ENCODE data around the gene LRP6. TPM values are rescaled to one million over a fixed set of nuclear protein-coding genes. Genes with fewer than 3 reads are reported as not detected.
"Not testable (repeated sequence)": the region's sequence is repeated elsewhere in the genome, so short reads cannot be mapped to it uniquely, and the experiment has no call there.

Gene LRP6
- total and polyA plus RNA-seq, 9 donors: 11.9 to 46.5 (median 40.8) TPM

DNA sequence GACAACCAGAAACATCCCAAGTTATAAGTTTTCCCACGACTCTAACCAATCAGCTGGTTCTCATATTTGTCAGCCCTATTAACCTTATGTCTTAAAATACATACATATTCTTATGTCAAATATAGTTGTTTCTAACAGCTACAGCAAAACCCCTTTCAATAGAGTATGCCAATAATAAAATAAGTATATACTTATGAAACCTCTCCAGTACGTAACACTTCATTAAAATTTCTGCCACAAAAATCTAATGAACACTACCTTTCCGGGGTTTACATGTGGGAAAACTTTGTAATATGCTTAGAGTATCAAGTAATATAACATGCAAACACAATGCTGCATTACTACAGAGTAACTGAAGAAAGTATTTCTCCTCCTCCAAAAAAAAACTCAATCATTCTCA lies 1.8 kb downstream of the LRP6 start:
- H3K36me3 ChIP-seq: no peaks in the 10 kb centered on the region
- H3K4me3 ChIP-seq: peak overlapping the region; percentile 68
- no peaks in the 10 kb centered on the region for H3K27me3 ChIP-seq
- peaks cover 7% of the 10 kb centered on the region for H3K4me1 ChIP-seq (ENCODE audit: insufficient read depth)
- DNase-seq: no peak
- TF ChIP-seq EP300 (IDR thresholded peaks at IDR 0.05) (no peak), POLR2A (IDR thresholded peaks at IDR 0.05) (no peak)
- TF ChIP-seq, protein P1, sequence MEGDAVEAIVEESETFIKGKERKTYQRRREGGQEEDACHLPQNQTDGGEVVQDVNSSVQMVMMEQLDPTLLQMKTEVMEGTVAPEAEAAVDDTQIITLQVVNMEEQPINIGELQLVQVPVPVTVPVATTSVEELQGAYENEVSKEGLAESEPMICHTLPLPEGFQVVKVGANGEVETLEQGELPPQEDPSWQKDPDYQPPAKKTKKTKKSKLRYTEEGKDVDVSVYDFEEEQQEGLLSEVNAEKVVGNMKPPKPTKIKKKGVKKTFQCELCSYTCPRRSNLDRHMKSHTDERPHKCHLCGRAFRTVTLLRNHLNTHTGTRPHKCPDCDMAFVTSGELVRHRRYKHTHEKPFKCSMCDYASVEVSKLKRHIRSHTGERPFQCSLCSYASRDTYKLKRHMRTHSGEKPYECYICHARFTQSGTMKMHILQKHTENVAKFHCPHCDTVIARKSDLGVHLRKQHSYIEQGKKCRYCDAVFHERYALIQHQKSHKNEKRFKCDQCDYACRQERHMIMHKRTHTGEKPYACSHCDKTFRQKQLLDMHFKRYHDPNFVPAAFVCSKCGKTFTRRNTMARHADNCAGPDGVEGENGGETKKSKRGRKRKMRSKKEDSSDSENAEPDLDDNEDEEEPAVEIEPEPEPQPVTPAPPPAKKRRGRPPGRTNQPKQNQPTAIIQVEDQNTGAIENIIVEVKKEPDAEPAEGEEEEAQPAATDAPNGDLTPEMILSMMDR (IDR thresholded peaks at IDR 0.05): no peak
- H3K9me3 ChIP-seq: no peaks in the 10 kb centered on the region
- intact Hi-C loops (cut with DNase I): loop anchor here in 1 of 4 donors (5.0 kb wide), 1 partner anchor 52 kb away; no protein-coding TSS in a partner anchor
- peak overlapping the region in 1 of 2 donors; percentile 100 for H3K27ac ChIP-seq
- WGBS, 3 donors: 15 to 19% (median 17%) methylated on average over 3 of the region's 3 CpGs

DNA sequence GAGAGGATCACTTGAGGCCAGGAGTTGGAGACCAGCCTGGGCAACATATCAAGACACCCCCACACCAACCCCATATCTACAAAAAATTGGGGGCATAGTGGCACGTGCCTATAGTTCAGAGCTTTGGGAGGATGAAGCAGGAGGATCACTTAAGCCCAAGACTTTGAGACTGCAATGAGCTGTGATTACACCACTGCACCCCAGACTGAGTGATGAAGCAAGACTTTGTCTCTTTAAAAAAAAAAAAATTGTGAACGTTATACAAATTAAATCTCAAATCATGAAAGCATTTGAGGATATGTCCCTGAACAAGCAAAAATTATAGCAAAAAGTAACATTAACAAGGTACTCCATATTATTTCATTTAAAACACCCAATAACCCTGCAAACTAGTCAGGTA lies 2.9 kb downstream of the LRP6 start:
- Histone ChIP-seq H3K36me3 (no peaks in the 10 kb centered on the region), H3K4me1 (ENCODE audit: insufficient read depth) (peaks cover 8% of the 10 kb centered on the region), H3K9me3 (no peaks in the 10 kb centered on the region), H3K4me3 (no peak overlapping the region), H3K27ac (no peak overlapping the region), H3K27me3 (no peaks in the 10 kb centered on the region)
- TF ChIP-seq EP300 (IDR thresholded peaks at IDR 0.05) (no peak), POLR2A (IDR thresholded peaks at IDR 0.05) (no peak)
- TF ChIP-seq, protein P1 (IDR thresholded peaks at IDR 0.05): no peak
- 30 to 46% (median 38%) methylated on average over 2 of the region's 2 CpGs for WGBS, 3 donors
- intact Hi-C loops (cut with DNase I): no loop called here
- no peak for DNase-seq

DNA sequence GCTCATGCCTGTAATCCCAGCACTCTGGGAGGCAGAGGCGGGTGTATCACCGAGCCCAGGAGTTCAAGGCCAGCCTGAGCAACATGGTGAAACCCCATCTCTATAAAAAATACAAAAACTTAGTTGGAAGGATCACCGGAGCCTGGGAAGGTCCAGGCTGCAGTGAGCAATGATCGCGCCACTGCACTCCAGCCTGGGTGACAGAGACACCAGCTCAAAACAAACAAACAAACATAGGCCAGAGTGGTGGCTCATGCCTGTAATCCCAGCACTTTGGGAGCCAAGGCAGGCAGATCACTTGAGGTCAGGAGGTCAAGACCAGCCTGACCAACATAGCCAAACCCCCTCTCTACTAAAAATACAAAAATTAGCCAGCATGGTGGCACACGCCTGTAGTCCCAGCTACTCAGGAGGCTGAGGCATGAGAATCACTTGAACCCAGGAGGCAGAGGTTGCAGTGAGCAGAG lies 10.5 kb downstream of the LRP6 start:
- H3K9me3 ChIP-seq; H3K27ac ChIP-seq; intact Hi-C loops (cut with DNase I); H3K4me3 ChIP-seq; H3K4me1 ChIP-seq (ENCODE audit: insufficient read depth); H3K27me3 ChIP-seq; H3K36me3 ChIP-seq: not testable (repeated sequence)
- DNase-seq: peak in 2 of 5 donors; percentile 23 to 44
- WGBS, 3 donors: 49 to 57% (median 50%) methylated on average over 6 of the region's 6 CpGs

- Histone ChIP-seq H3K27ac (no peak overlapping the region), H3K4me1 (ENCODE audit: insufficient read depth) (peaks cover 9% of the 10 kb centered on the region), H3K27me3 (no peaks in the 10 kb centered on the region), H3K9me3 (no peaks in the 10 kb centered on the region), H3K36me3 (no peaks in the 10 kb centered on the region), H3K4me3 (no peak overlapping the region)
- 68 to 76% (median 75%) methylated on average over 2 of the region's 2 CpGs for WGBS, 3 donors
- DNase-seq: no peak
- TF ChIP-seq, protein P1 (IDR thresholded peaks at IDR 0.05): no peak
- TF ChIP-seq EP300 (IDR thresholded peaks at IDR 0.05) (no peak), POLR2A (IDR thresholded peaks at IDR 0.05) (no peak)
- intact Hi-C loops (cut with DNase I): no loop called here
Observed at GRCh38 chr12:12254553-12254952, 12.3 kb downstream of the LRP6 start.

GRCh38 chr12:12249216-12250050 lies 17.4 kb downstream of the LRP6 start:
- no peak overlapping the region for H3K27ac ChIP-seq
- H3K36me3 ChIP-seq: no peaks in the 10 kb centered on the region
- no peaks in the 10 kb centered on the region for H3K9me3 ChIP-seq
- 58 to 66% (median 60%) methylated on average over 4 of the region's 4 CpGs for WGBS, 3 donors
- H3K4me1 ChIP-seq (ENCODE audit: insufficient read depth): peaks cover 1% of the 10 kb centered on the region
- no peaks in the 10 kb centered on the region for H3K27me3 ChIP-seq
- intact Hi-C loops (cut with DNase I): no loop called here
- H3K4me3 ChIP-seq: no peak overlapping the region
- TF ChIP-seq, protein P1 (IDR thresholded peaks at IDR 0.05): no peak
- TF ChIP-seq EP300 (IDR thresholded peaks at IDR 0.05) (no peak), POLR2A (IDR thresholded peaks at IDR 0.05) (no peak)
- no peak for DNase-seq

All from ovary (tissue), 9 donors.